GM19455 (cell line): Measurements from ENCODE around the gene KCND2.
A peak's percentile ranks its signal among the peaks of the same experiment; 100 is the strongest.
"Not testable (repeated sequence)": the region's sequence is repeated elsewhere in the genome, so short reads cannot be mapped to it uniquely, and the experiment has no call there.

Experiments
- ATAC-seq: cut with Tn5 transposase; IDR thresholded peaks from one replicate; pipeline ENCODE4 v1.9.1; 2021; ENCODE audit not compliant: unreplicated experiment

Gene KCND2

DNA sequence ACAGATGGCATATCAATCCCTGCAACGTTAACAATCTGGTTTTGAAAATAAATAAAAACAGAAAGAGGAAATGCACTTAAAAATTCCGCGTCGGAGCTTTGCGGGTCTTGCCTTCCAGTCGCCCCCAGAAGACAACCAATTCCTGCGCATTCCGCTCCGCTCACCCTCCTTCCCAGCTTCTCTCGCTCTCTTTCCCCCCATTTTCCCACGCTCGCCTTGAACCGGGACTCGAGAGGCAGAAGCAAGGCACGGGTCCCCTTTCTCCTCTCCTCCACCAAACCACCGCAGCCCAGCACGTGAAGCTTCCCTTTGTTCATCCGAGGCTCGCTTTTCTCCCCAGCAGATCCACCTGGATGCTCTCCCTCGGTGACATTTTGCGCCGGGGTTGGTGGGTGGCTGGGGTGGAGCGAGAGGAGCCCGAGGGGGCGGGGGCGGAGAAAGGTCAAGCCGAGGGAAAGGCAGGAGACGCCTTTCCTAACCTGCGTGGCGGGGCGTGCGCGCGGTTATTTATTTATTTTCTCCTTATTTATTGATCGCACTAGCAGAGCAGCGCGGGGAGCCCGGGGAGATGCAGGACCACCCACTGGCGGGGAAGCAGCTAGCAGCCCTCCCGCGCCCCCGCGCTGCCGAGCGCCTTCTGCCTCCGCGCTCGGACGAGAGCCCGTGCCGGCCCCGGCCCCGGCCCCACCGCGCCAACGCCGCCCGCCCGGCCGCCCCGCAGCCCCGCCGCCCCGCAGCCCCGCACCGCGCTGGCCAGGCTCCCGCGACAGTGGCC, at the start of gene KCND2:
Gene KCND2 (plus strand): TSS at position 475 of the 775 bp plus-strand sequence.
- no peak for ATAC-seq

GRCh38 chr7:120226188-120226587, 46.8 kb upstream of the KCND2 start:
- ATAC-seq: no peak

GRCh38 chr7:120227255-120227654, 45.7 kb upstream of the KCND2 start:
- no peak for ATAC-seq

- no peak for ATAC-seq
Measured at GRCh38 chr7:120229084-120229483, 43.9 kb upstream of the KCND2 start.

DNA sequence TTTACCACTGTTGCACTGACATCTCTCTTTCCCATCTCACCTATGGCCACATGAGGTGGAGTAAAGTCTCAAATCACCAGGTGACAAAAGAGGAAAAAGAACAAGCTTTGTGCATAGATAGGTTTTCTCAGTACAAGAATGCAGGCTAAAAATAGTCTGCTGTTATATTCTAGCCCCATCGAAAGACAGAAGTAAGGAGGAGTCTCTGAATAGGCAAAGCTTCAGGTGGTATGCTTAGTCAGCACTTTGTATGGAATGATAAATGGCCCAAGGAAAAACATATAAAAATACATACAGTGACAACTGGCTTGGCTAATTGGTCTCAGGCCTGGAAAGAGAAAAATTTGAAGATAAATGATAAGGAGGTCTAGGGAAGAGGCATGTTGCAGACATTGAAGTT, 39.6 kb upstream of the KCND2 start:
- ATAC-seq: no peak

DNA sequence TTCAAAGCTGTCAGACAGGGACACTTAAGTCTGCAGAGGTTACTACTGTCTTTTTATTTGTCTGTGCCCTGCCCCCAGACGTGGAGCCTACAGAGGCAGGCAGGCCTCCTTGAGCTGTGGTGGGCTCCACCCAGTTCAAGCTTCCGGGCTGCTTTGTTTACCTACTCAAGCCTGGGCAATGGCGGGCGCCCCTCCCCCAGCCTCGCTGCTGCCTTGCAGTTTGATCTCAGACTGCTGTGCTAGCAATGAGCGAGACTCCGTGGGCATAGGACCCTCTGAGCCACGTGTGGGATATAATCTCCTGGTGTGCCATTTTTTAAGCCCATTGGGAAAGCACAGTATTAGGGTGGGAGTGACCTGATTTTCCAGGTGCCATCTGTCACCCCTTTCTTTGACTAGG, 32.6 kb upstream of the KCND2 start:
- ATAC-seq: not testable (repeated sequence)

DNA sequence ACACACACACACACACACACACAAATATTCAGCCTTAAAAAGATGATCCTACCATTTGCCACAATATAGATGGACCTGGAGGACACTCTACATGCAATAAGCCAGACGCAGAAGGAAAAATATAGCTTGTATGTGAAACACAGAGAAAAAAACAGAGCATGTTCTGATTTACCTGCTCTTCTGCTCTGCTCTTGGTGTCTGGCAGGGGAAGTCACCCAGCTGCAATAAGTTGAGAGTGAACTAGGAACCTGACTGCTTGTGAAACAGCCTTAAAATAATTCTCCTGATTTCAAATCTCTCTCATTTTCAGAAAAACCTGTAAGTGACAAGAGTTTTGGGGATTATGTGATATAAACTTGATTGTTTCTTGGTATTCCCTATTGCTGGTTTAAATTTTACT, 31.0 kb upstream of the KCND2 start:
- ATAC-seq: no peak

DNA sequence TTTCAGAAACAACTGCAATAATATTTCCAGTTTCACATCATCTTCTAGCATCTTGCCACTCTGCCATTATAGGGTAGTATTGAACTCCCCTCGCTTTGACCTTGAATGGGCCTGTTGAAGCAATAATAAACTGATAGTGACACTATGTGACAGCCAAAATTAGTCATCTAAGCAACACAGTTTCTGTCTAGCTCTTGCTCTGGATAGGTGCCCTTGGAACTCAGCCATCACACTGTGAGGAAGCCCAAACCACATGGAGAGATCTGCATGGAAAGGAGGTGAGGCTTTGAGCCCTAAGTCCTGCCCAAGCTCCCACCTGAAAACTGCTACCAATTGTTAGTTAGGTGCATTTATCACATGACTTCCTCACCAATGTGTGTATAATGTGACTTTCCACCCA, 18.1 kb upstream of the KCND2 start:
- no peak for ATAC-seq

DNA sequence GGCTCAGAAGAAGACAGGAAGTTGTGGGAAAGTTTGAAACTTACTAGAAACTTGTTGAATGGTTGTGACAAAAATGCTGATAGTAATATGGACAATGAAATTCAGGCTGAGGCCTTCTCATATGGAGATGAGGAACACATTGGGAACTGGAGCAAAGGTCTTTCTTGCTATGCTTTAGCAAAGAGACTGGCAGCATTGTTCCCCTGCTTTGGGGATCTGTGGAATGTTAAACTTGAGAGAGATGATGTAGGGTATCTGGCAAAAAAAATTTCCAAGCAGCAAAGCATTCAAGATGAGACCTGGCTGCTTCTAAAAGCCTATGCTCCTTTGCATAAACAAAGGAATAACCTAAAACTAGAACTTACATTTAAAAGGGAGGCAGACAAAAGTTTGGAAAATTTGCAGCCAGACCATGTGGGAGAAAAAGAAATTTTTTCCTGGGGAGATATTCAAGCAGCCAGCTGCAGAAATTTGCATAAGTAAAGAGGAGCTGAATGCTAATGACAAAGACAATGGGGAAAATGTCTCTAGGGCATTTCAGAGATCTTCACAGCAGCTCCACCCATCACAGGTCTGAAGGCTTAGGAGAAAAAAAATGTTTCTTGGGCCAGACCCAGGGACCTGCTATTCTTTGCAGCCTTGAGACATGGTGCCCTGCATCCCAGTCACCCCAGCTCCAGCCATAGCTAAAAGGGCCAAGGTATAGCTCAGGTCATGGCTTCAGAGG, 16.5 kb upstream of the KCND2 start:
- no peak for ATAC-seq

- no peak for ATAC-seq
Measured at GRCh38 chr7:120259386-120259785, 13.6 kb upstream of the KCND2 start.

DNA sequence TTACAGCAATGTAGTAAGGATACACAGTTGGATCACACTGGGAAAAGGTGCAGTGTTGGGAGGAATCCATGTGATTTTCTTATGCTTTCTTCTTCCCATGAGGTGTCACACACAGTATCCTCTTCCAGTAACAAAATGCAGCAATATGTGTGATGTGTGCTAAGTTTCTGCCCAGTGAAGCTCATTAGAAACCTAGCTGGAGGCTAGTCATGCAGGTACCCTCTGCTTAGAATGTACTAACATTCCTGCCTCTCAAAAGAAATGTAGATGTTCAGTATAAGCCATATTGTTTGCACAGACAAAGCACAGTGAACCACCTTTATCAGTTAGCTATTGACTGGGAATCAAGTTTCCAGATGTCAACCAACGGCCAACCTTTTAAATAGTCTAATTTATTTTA, 12.9 kb upstream of the KCND2 start:
- ATAC-seq: no peak

DNA sequence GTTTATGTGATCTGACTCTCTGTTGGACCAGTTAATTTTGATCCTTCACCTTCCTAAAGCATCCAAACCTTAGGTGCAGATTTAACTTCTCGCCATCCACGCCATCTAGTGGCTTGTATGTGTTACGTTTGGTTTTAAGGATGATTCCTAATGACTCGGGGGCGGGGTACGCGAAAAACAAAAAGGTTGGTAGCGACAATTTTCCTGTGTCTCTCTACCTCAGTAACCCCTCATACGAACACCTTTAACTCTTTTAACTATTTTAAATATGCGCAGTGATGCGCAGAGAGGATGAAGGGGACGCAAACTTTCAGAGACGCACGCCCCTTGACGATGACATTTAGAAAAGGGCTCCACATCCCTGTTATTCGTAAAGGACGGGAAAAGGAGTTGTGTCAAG, 714 bp upstream of the KCND2 start:
- no peak for ATAC-seq

DNA sequence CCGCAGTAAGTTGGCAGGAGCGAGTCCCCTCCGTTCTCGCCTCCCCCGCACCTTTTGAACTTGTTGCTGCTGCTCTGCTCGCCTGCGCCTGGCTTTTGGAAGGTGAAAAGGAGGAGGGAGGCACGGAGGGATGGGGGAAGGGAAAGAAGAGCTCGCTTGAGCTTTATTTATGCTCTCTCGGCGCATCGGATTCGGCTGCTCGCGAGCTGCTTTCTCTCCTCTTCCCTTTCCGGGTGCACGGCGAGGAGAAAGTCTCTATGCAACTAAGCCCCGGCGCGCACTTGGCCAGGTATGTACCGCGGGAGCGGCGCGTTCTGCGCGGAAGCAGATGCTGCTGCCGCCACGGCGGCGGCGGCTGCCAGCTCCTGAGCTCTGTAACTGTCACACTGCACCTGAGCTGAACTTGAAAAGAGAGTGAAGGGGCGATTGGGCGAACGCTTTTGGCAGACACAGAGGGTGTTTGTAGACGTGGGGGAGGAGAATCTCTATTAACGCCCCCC, 551 bp downstream of the KCND2 start:
- no peak for ATAC-seq

GRCh38 chr7:120274482-120274881, 1.5 kb downstream of the KCND2 start:
- ATAC-seq: no peak

DNA sequence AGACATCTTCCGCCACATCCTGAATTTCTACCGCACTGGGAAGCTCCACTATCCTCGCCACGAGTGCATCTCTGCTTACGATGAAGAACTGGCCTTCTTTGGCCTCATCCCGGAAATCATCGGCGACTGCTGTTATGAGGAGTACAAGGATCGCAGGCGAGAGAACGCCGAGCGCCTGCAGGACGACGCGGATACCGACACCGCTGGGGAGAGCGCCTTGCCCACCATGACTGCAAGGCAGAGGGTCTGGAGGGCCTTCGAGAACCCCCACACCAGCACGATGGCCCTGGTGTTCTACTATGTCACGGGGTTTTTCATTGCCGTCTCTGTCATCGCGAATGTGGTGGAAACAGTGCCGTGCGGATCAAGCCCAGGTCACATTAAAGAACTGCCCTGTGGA, 1.9 kb downstream of the KCND2 start:
- ATAC-seq: no peak

DNA sequence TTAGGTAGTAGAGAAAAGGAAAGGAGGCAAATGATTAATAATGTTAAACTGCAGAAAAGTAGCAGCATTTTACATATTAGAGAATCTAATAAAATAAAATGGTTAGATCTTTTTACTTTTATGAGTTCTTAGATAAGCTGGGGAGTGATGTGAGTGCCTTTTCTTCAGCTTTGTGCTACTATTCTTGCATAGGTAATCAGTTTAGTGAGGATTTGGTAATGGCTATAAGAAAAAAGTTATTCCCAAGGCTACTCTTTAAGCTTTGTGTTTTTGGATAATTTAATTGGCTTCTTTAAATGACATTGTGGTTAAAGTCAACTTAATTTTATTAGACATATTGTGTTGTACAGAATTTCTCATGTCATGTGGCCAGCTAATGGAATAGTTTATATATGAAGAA, 3.7 kb downstream of the KCND2 start:
- ATAC-seq: no peak

- ATAC-seq: no peak
Measured at GRCh38 chr7:120278773-120279172, 5.8 kb downstream of the KCND2 start.

GRCh38 chr7:120280743-120281142, 7.8 kb downstream of the KCND2 start:
- ATAC-seq: no peak

DNA sequence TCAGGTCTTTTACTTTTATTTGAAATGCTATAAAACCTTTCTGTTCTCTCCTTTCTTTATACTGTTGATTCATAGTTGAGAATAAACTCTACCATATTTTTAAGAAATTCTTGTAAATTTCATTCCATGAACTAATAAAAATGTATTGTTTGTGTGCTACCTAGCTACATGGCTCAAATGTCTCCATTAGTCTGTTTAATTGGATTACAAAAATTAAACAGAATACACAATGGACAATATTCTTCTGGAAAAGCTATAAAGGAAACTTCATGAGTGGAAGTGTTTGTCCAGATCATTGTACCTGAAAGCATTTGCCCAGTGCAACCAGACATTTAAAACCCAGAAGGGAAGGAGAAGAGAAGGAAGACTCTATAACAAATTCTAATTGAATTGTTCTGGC, 20.1 kb downstream of the KCND2 start:
- ATAC-seq: no peak

GRCh38 chr7:120302190-120302589, 29.2 kb downstream of the KCND2 start:
- ATAC-seq: no peak

DNA sequence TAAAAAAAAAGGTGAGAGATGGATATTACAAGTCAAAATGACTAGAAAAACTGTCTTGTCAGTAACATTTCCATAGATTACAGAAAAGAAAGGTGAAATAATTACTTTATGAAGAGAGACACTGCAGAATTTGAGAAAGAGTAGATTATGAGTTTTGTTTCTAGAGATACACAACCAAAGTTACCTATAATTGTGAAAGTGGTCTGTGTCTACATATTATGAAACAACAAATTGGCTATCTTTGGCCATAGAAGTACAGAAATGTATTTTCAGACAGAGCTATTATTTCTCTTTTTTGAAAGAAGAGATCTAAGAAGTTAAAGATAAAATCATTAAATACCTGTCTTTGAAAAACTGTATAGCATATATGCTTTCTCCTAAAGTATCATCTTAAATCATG, 30.1 kb downstream of the KCND2 start:
- peak; percentile 70 for ATAC-seq

GRCh38 chr7:120304674-120305073, 31.7 kb downstream of the KCND2 start:
- no peak for ATAC-seq
